Hematopoietic multipotent progenitor cell treated with erythropoietin and hydrocortisone succinate and interleukin-3 and kit ligand, for 6 days (in vitro differentiated cells): ENCODE data around the gene SH3YL1.

Source experiments
- DNase-seq: peaks from one replicate; pipeline ENCODE4 v3.0.0-alpha.2; 2015

SH3YL1 gene

DNA sequence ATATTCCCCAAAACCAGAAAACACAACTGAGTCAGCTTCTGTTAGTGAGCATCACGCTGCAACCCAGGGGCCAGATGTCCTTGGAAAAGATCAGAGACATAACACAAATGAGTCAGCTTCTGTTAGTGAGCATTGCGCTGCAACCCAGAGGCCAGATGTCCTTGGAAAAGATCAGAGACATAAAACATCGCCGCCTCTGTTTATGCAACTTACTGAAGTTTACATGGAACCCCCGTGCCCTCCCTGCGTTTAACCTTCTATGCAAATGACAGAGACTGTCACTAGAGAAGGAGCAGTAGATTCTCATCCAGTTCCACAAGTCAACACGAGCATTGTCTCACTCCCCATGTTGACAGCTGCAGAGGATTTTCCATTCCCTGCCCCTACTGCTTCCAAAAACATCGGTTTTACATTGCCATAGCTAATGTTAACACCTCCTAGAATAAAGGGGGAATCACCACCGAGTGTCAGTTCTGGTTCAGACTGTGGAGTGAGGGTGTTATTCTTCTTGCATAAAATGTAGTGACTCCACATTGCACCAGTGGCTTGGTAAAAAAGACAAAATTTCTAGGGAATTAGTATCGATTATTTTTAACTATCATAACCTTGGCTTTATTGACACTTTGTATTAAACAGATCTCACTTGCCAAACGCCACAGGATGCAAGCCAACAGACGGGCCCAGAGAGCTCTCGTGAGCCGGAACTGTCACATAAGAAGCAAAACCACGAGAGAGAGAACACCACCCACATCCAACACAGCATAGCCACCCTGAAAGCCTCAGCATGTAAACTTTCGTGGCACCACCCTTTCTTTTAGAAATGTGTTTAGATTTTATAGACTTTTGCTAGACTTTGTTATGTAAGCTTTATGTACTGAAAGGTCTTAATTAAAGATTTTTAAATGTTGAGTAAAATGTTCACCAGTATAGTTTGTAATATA, 87.7 kb downstream of the SH3YL1 start:
- no peak for DNase-seq

DNA sequence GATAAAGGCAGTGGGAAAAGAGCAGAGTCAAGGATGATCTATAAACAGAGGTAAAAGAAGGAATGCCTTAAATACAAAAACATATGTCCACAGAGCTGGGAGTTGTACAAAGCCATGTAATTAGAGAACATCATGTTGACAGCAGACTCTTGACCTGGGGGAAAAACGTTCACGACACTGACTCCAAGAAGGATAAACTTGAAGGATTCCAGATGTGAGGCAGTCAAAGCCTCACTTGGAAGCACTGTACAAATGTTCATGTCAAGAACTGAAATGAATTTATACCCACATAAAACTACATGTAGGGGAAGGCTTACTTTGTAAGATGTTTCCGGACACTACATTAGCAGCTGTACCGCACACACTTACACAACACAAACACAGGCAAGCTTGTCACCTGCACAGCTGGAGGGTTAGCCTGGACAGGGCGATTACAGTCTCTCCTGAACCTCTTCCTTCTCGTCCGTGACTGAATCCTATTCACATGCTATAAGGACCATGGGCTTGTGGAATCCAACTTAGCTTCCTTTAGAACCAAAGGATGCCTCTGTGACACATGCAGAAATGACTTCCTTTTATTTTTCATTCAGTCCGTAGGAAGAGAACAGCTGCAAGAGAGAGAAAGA, 88.6 kb downstream of the SH3YL1 start:
- DNase-seq = no peak

- peak; percentile 2 for DNase-seq
Measured at GRCh38 chr2:172120-172519, 91.7 kb downstream of the SH3YL1 start.

DNA sequence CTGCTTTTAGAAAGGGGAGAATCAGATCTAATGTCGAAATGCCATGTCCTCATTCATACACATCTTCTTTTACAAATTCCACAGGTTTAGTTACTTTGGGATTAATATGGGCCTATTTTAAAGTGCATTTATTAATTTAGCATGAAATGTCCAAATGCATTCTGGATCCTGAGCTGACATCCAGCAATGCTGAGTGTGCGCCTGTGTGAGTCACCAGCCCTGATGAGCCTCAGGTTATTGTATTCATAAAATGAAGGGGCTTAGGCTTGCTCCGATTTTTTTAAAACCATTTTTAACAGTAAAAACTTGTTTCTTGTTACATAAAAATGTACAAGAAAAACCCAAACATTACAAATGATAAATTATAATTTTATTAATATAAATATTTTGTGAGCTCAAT, 94.1 kb downstream of the SH3YL1 start:
- DNase-seq = no peak
